Mononuclear cell (primary cell): Measurements from ENCODE around the gene GPRC5D. TPM values are rescaled to one million over a fixed set of nuclear protein-coding genes. Genes with fewer than 3 reads are reported as not detected.

Source experiments
- H3K27me3 ChIP-seq: 2 replicates; pipeline ENCODE4 v1.6.0; 2011; ENCODE audit warnings: low read length, control low read depth; ENCODE audit not compliant: insufficient read depth
- H3K4me1 ChIP-seq: 2 replicates; pipeline ENCODE4 v1.5.1; 2011; ENCODE audit warnings: mild to moderate bottlenecking, low read length, control low read depth; ENCODE audit not compliant: insufficient read depth
- H3K4me3 ChIP-seq: 2 replicates; pipeline ENCODE4 v1.5.1; 2011; ENCODE audit warnings: mild to moderate bottlenecking, low read length, moderate library complexity
- H3K9me3 ChIP-seq: 2 replicates; pipeline ENCODE4 v1.5.1; 2011; ENCODE audit warnings: low read depth, mild to moderate bottlenecking, control low read depth, low read length
- total RNA-seq: library from RNA; depleted of rRNA; stranded (reverse); fragments of >200 nt; gene quantifications from one replicate; pipeline ENCODE4 v1.2.3, GENCODE V29; 2012

Gene GPRC5D
- total RNA-seq, 1 donor: 0.31 TPM

GRCh38 chr12:12933742-12934141, 18.2 kb downstream of the GPRC5D start:
- H3K9me3 ChIP-seq: no peaks in the 10 kb centered on the region

DNA sequence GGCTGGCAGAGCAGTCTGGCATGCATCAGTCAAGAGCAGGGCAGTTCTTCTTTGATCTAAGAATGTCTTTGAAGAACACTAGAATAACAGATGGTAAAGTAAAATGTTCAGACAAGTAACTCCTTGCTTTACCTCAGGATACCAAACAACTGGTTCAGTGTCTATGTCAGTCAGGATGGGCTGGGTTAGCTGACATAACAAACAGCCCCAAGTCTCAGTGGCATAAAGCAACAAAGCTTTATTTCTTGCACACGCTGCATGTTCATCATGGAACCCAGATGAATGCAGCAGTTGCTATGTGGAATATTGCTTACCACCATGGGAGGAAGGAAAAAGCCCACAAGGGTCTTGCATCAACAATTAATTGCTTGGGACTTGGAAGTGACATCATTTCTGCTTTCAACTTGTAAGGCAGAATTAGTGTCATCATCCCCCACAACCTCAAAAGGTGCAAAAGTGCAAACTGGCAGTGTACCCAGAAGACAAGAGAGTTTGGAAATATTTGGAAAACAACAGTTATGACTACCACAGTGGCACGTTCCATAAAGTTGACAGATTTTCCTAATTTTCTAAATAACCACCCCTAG, 21.2 kb downstream of the GPRC5D start:
- Histone ChIP-seq H3K9me3 (no peaks in the 10 kb centered on the region), H3K27me3 (no peaks in the 10 kb centered on the region), H3K4me1 (no peaks in the 10 kb centered on the region), H3K4me3 (no peak overlapping the region)

More at GRCh38 chr12:12933742-12934141, 18.2 kb downstream of the GPRC5D start:
- no peak overlapping the region for H3K4me3 ChIP-seq
- no peaks in the 10 kb centered on the region for H3K4me1 ChIP-seq
- H3K27me3 ChIP-seq: no peaks in the 10 kb centered on the region

DNA sequence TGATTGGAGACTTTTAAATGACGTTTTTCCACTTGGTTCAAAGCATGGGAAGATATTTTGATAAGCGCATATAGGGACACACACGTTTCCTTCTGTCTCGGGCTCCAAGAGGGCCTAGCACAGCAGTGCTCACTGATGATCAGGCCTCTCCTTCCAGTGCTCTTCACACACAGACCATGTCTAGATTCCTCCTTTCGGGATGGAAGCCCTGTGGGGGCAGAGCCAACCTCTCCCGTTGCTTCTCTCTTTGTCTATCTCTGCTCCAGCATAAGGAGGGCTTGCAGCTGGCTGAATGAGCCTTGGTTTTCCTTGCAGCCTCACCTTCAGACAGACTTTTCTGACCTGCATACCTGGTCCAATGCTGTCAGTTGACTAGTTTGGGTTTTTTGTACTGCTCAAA, 22.3 kb downstream of the GPRC5D start:
- Histone ChIP-seq H3K9me3 (no peaks in the 10 kb centered on the region), H3K27me3 (no peaks in the 10 kb centered on the region), H3K4me3 (no peak overlapping the region), H3K4me1 (no peaks in the 10 kb centered on the region)

DNA sequence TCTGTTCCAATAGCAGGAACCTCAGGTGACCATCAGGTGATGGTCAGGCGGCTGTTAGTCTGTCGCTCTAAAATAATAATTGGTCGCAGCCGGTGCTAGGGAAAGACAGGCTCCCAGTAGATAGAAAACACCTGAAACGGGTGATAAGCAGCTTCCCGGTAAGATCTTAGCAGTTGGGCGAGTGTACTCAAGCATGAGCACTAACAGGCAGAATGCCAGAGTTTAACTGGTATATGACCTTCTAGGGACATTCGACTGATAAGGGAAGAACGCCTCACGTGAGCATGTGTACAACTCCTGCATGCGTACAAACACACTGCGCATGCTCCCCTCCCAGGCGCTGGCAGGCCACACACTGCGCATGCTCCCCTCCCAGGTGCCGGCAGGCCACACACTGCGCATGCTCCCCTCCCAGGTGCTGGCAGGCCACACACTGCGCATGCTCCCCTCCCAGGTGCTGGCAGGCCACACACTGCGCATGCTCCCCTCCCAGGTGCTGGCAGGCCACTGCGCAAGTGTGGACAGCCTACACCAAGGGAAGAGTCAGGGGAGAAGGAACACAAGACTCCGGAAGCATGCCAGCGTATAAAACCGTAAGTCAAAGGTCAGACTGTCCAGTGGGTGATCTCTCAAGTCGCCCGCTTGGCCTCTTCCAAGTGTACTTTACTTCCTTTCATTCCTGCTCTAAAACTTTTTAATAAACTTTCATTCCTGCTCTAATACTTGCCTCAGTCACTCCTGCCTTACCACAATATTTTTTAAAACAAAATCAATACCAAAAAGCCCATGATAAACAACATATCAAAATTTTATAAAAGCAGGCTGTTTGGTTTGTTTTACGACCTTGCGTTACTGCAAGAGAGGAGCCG, 24.5 kb downstream of the GPRC5D start:
- no peaks in the 10 kb centered on the region for H3K27me3 ChIP-seq
- H3K4me3 ChIP-seq: no peak overlapping the region
- H3K9me3 ChIP-seq: no peaks in the 10 kb centered on the region
- H3K4me1 ChIP-seq: no peaks in the 10 kb centered on the region

DNA sequence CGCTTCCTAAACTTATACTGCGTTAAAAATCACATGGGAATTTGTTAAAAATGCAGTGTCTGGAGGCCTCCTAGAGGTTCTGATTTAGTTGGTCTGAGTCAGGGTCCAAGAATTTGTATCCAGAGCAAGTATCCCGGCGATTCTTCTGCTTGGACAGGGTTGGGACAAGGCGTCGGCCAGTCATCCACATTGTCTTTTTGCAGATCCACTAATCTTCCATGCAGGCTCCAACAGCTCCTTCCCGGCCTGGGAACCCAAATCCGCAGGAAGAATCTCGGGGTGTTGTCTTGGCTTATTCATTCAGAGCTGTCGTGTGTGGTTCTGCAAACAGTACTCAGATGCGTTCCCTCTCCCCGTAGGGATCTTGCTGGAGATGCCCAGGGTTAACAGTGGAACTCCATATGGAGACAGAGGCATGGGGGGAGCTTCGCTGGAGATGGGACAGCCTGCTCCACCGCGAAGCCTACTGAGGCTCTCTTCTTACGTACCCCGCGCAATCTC, 25.3 kb downstream of the GPRC5D start:
- no peaks in the 10 kb centered on the region for H3K27me3 ChIP-seq
- H3K4me3 ChIP-seq: no peak overlapping the region
- H3K4me1 ChIP-seq: no peaks in the 10 kb centered on the region
- H3K9me3 ChIP-seq: no peaks in the 10 kb centered on the region

GRCh38 chr12:12925388-12925787, 26.6 kb downstream of the GPRC5D start:
- H3K4me1 ChIP-seq: no peaks in the 10 kb centered on the region
- H3K27me3 ChIP-seq: no peaks in the 10 kb centered on the region
- H3K9me3 ChIP-seq: no peaks in the 10 kb centered on the region
- H3K4me3 ChIP-seq: no peak overlapping the region

DNA sequence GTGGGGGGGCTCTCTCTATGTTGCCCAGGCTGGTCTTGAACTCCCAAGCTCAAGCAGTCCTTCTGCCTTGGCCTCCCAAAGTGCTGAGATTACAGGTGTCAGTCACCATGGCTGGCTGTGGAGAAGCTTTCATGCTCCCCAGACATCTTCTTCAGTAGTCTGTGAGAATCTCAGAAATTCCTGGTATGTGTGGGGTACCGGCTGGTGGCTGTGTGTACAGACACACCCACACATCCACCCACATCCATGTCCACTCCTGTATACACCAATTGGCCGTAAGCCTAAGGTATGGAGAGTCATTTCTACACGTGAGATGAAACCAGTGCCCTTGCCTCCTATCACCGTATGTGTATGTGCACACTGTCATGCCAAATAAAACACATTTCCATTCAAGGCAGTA, 27.8 kb downstream of the GPRC5D start:
- Histone ChIP-seq H3K27me3 (no peaks in the 10 kb centered on the region), H3K4me1 (no peaks in the 10 kb centered on the region), H3K4me3 (no peak overlapping the region), H3K9me3 (no peaks in the 10 kb centered on the region)

GRCh38 chr12:12922978-12923377, 29.0 kb downstream of the GPRC5D start:
- H3K9me3 ChIP-seq: no peaks in the 10 kb centered on the region
- H3K27me3 ChIP-seq: no peaks in the 10 kb centered on the region
- no peak overlapping the region for H3K4me3 ChIP-seq
- no peaks in the 10 kb centered on the region for H3K4me1 ChIP-seq

DNA sequence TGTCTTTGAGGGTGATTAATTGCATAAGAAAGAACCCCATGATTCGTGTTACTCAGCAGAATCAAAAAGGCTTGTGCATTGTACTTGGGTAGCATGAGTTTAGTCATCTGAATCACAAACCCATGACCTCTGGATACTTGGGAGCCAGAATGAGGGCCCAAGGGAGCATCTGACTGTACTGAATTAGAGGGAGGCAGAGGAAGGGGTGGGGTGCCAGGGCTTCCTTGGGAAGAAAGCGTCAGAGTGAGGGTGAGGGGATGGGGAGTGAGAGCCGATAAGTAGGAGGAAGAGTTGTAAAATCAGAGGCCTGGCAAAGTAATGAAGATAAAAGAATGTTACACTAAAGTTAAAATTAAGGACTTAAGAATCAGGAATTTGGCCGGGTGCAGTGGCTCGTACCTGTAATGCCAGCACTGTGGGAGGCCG, 29.8 kb downstream of the GPRC5D start:
- Histone ChIP-seq H3K4me1 (no peaks in the 10 kb centered on the region), H3K9me3 (no peaks in the 10 kb centered on the region), H3K27me3 (no peaks in the 10 kb centered on the region), H3K4me3 (no peak overlapping the region)

DNA sequence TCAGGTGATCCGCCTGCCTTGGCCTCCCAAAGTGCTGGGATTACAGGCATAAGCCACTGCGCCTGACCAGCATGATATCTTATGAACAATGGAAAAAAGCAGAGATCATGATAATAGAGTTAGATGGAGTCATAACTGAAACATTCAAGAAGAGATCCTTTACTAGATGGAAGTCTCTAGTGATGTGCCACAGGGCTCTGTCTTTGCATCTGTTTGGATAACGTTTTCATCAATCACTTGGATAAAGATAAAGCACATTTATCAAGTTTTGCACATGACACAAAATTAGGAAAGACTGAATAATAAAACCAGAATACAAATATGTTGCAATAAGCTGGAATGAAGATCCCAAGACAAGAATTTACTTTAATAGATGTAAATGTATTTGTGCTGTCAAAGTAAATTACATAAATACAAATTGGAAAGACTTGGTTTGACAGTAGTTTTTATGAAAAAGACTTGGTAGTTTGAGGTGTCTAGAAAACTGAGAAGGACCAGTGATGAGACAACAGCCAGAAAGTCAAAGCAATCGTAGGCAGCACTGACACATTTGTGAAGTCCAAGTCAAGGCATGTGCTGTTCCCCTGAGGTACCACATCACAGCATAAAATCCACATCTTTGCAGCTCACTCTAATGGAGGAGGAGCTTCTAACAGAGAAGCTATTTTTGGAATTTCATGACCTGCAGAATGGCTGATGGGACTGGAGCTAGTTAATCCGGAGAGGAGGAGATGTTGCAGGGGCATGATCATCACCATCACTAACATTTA, 32.1 kb downstream of the GPRC5D start:
- Histone ChIP-seq H3K4me3 (no peak overlapping the region), H3K27me3 (no peaks in the 10 kb centered on the region), H3K9me3 (no peaks in the 10 kb centered on the region), H3K4me1 (peaks cover 5% of the 10 kb centered on the region)

DNA sequence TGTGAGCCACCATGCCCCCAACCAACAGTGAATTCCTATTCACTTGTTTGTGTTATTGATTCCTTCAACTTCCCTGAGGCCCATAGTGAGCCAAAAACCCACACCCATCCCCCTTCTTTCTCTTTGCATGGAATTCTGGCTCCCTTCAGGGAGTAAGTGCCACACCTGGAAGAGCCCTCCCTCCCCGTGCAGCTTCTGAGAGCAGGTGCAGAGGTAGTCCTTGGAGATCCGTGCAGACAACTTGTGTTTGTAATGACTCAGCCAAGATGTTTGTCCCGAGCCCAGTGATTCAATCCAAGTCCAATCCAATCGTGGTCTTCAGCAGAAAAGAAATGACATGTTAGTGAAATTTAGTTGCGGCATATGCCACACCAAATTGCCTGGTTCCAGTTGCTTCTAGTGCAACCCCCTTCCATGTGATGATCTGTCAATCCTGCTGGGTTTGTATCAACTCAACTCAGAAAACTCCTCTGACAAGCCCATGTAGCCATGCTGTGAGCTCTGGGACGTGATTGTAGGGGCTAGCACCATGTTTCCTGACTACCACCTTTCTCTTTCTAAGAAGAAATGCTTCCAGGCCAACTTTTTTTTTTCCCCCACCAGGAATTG, 33.1 kb downstream of the GPRC5D start:
- Histone ChIP-seq H3K9me3 (no peaks in the 10 kb centered on the region), H3K27me3 (no peaks in the 10 kb centered on the region), H3K4me1 (peaks cover 5% of the 10 kb centered on the region), H3K4me3 (no peak overlapping the region)

DNA sequence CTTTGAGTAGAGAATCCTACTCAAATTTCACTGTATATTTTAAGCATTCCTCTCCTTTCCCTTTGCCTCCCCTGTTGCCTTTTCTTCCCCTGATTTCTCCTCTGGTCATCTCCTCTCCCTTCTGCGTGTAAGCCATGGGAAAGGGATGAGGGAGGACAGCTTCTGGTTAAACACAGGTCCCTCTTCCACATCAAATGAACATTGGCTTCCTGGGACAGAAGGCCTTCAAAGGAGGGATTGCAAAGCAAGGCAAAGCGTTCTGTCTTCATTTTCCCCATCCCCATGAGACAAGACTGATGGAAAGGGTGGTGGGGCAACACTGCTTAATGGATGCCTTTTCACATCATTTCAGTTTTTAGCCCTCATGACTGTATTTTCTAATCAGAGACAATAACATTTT, 34.5 kb downstream of the GPRC5D start:
- no peaks in the 10 kb centered on the region for H3K27me3 ChIP-seq
- no peak overlapping the region for H3K4me3 ChIP-seq
- no peaks in the 10 kb centered on the region for H3K9me3 ChIP-seq
- peaks cover 5% of the 10 kb centered on the region for H3K4me1 ChIP-seq

DNA sequence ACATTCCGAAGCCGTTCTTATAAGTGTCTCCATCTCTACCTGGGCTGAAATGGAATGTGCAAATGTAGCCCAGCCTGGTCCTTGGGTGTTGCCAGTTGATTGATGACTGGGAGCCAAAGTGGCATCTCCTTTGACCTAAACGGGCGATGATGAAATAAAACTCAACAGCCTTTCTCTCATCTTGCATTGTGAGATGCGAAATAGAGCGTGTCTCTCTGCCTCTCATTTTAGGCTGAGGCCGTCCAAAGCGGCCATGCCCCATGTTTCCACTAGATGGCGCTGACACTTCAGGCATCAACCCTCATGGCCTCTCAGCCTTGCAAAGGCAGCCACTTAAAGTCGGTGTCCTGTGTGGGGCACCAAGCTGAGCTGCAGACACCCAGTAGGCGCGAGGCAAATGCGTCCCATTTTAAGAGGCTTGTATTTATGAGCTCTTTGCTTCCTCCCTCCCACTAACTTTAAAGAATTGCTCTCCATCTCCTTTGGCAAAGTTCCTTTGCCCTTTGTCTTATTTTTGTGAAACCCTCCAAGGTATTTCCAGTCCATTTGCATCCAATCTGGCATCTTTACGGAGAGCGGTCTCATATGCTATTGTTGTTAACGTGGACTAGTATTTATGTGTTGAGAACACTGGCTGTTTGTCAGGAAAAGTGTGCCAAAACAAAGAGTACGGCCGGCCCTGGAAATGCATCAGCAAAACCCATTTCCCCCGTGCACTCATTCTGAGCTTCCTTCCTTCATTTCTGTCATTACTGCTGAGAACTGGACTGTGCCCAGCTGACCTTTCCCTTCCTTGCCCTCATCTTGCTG, 35.6 kb downstream of the GPRC5D start:
- H3K9me3 ChIP-seq: no peaks in the 10 kb centered on the region
- H3K27me3 ChIP-seq: no peaks in the 10 kb centered on the region
- no peak overlapping the region for H3K4me3 ChIP-seq
- peaks cover 5% of the 10 kb centered on the region for H3K4me1 ChIP-seq

- peaks cover 5% of the 10 kb centered on the region for H3K4me1 ChIP-seq
- no peak overlapping the region for H3K4me3 ChIP-seq
- H3K27me3 ChIP-seq: no peaks in the 10 kb centered on the region
- H3K9me3 ChIP-seq: no peaks in the 10 kb centered on the region
Measured at GRCh38 chr12:12915656-12916055, 36.3 kb downstream of the GPRC5D start.
